Measurements from ENCODE around the gene GPR21. TPM values are rescaled to one million over a fixed set of nuclear protein-coding genes. Genes with fewer than 3 reads are reported as not detected.

Gene GPR21
- total RNA-seq, 1 donor from 2014 or later: 0.58 TPM

- no peak overlapping the region for H3K27ac ChIP-seq (replicated peaks)
- H3K36me3 ChIP-seq: peaks cover 84% of the 10 kb centered on the region
- H3K9me3 ChIP-seq (replicated peaks): no peaks in the 10 kb centered on the region
- no peaks in the 10 kb centered on the region for H3K4me1 ChIP-seq
- H3K27me3 ChIP-seq (ENCODE audit: low read depth): no peaks in the 10 kb centered on the region
- no peak for TF ChIP-seq CTCF (IDR thresholded peaks at IDR 0.05; ENCODE audit: borderline replicate concordance)
- H3K4me3 ChIP-seq: no peak overlapping the region
- no peak for DNase-seq
- intact Hi-C loops (cut with micrococcal nuclease): no loop called here
These were observed 16.8 kb upstream of the GPR21 start for GRCh38 chr9:123016631-123017030.

- Histone ChIP-seq H3K4me3 (no peak overlapping the region), H3K36me3 (peaks cover 68% of the 10 kb centered on the region), H3K27ac (replicated peaks) (no peak overlapping the region), H3K4me1 (no peaks in the 10 kb centered on the region), H3K9me3 (replicated peaks) (no peaks in the 10 kb centered on the region), H3K27me3 (ENCODE audit: low read depth) (no peaks in the 10 kb centered on the region)
- TF ChIP-seq CTCF (IDR thresholded peaks at IDR 0.05; ENCODE audit: borderline replicate concordance): no peak
- no peak for DNase-seq
- intact Hi-C loops (cut with micrococcal nuclease): no loop called here
These were observed 12.7 kb upstream of the GPR21 start for GRCh38 chr9:123020796-123021195.

- no peaks in the 10 kb centered on the region for H3K4me1 ChIP-seq
- no peaks in the 10 kb centered on the region for H3K27me3 ChIP-seq (ENCODE audit: low read depth)
- no peak overlapping the region for H3K27ac ChIP-seq (replicated peaks)
- no peak for TF ChIP-seq CTCF (IDR thresholded peaks at IDR 0.05; ENCODE audit: borderline replicate concordance)
- intact Hi-C loops (cut with micrococcal nuclease): no loop called here
- peaks cover 48% of the 10 kb centered on the region for H3K36me3 ChIP-seq
- DNase-seq: no peak
- H3K9me3 ChIP-seq (replicated peaks): no peaks in the 10 kb centered on the region
- H3K4me3 ChIP-seq: no peak overlapping the region
These were observed 7.0 kb upstream of the GPR21 start for GRCh38 chr9:123026425-123026824.

- Histone ChIP-seq H3K9me3 (replicated peaks) (no peaks in the 10 kb centered on the region), H3K27me3 (ENCODE audit: low read depth) (no peaks in the 10 kb centered on the region), H3K4me1 (peaks cover 2% of the 10 kb centered on the region), H3K4me3 (no peak overlapping the region), H3K27ac (replicated peaks) (no peak overlapping the region), H3K36me3 (peaks cover 37% of the 10 kb centered on the region)
- intact Hi-C loops (cut with micrococcal nuclease): no loop called here
- no peak for DNase-seq
- no peak for TF ChIP-seq CTCF (IDR thresholded peaks at IDR 0.05; ENCODE audit: borderline replicate concordance)
These were observed 6.0 kb upstream of the GPR21 start for GRCh38 chr9:123027517-123027916.

GRCh38 chr9:123028136-123028535 is 5.3 kb upstream of the GPR21 start:
- Histone ChIP-seq H3K27ac (replicated peaks) (no peak overlapping the region), H3K36me3 (peaks cover 31% of the 10 kb centered on the region), H3K27me3 (ENCODE audit: low read depth) (no peaks in the 10 kb centered on the region), H3K4me3 (no peak overlapping the region), H3K9me3 (replicated peaks) (no peaks in the 10 kb centered on the region), H3K4me1 (peaks cover 6% of the 10 kb centered on the region)
- intact Hi-C loops (cut with micrococcal nuclease): no loop called here
- TF ChIP-seq CTCF (IDR thresholded peaks at IDR 0.05; ENCODE audit: borderline replicate concordance): no peak
- DNase-seq: no peak

- no peak for TF ChIP-seq CTCF (IDR thresholded peaks at IDR 0.05; ENCODE audit: borderline replicate concordance)
- H3K36me3 ChIP-seq: peaks cover 23% of the 10 kb centered on the region
- no peak for DNase-seq
- H3K4me3 ChIP-seq: no peak overlapping the region
- H3K4me1 ChIP-seq: peaks cover 12% of the 10 kb centered on the region
- H3K27ac ChIP-seq (replicated peaks): no peak overlapping the region
- no peaks in the 10 kb centered on the region for H3K27me3 ChIP-seq (ENCODE audit: low read depth)
- intact Hi-C loops (cut with micrococcal nuclease): no loop called here
- H3K9me3 ChIP-seq (replicated peaks): no peaks in the 10 kb centered on the region
These were observed 4.5 kb upstream of the GPR21 start for GRCh38 chr9:123028973-123029372.

All from left ventricle myocardium inferior (tissue), 1 donor.